ENCODE results near the gene TNS3.
"Not testable (repeated sequence)": the region's sequence is repeated elsewhere in the genome, so short reads cannot be mapped to it uniquely, and the experiment has no call there.

Gene TNS3

DNA sequence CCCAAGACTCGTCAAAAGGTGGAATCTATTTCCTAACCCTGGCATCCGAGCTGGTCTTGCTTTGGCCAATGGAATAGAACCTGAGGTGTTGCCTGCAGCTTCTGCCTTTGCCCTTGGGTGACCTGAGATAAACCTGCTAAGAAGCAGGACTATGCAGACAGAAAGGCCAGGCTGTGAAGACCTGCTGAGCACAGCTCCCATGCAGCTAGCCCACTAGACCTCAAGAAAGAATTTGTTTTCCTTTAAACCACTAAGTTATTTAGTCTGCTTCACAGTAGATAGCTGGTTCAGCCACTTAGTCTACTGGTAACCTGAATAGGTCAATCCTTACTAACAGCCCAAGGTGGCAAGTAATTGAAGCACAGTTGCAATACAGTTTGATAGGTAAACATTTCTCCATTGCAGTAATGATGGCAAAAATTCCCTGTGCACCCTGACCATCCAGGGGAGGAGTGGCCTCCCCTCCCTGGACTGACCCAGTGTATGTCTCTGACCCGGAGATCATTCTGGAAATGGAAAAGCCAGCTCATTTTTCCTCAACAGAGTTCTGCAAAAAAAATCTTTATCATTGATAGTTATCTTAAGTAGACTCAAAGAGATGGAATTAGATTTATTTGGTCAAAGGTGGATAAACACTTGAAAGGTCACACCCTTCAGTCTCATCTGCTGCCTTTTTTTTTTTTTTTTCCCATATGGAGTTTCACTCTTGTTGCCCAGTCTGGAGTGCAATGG is 20.0 kb downstream of the TNS3 start:
- no peak for DNase-seq (ENCODE audit: low read depth)

DNA sequence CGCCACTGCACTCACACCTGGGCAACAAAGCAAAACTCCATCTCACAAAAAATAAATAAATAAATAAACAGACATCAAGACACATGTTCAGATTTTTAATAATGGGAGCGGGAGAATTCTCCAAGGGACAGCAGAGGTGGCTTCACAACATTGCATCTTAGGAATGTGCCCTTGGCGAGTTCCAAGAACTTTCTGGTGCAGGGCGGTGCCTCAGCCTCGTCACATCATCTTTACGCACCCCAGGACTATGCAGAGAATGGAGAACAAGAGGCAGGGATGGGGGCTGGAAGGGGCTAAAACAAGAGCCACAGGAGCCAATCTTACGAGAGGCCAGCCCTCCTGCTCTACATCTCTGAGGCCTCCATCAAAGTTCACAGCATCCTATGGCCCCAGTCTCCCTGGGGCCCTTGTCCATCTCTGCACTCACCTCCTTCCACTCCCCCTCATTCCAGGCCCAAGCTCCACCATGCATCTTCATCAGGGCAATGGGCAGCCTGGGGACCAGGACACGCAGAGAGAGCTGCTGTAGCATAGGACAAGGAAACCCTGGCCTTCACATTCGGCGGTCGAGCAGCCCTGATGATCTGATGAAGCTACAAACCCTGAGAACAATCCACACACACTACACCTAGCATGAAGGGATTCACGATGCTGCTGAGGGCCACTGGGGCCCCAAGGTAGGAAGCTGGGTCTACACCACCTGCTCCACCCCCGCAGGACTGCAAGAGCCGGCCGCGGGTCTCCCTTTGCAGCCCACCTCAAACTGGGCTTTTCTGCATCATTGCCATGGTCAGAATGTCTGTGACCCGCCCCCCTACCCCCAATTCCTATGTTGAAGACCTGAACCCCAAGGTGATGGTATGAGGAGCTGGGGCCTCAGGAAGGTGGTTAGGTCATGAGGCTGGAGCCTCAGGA is 22.3 kb downstream of the TNS3 start:
- no peak for DNase-seq (ENCODE audit: low read depth)

DNA sequence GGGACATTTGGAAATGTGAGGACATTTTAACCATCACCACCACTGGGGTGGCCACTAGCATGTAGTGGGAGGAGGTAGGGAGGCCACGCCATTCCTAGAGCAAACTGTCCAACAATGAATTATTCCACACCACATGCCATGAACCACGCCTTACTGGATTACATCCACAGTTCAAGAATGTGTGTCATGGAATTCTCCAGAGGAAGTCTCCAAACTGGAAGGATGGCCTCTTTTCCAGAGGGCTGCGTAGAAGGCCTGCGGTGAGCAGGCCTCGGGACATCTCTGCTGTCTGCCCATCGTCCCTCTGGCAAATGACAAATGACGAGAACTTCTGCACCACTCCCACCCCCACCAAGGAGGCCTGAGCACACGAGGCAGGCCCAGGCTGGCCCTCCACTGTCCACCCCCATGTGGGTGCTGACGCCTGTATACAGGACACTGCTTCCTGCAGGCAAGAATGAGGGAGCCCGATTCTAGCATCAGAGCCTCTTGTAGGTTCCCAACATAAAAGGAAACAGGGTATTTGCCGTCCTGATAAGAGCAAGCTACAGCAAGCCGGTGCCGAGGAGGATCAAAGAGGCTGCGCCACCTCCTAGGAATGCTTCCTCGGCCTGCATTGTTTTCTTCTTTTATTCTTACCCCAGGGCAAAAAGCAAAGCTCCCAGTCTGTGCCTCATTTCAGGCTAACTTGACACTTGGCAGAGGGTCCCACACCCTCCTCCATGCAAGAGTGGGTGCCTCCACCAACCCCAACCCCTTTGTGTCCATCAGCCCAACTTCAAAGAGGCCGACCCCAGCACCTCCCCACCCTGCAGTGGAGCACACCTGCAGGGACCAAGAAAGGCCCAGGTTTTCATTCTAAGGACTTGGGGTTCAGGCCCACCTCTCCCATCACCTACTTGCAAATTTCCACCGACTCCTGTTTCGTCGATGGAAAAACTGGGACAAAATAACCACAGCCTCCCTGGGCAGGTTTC is 23.9 kb downstream of the TNS3 start:
- peak; percentile 49 for DNase-seq (ENCODE audit: low read depth)

DNA sequence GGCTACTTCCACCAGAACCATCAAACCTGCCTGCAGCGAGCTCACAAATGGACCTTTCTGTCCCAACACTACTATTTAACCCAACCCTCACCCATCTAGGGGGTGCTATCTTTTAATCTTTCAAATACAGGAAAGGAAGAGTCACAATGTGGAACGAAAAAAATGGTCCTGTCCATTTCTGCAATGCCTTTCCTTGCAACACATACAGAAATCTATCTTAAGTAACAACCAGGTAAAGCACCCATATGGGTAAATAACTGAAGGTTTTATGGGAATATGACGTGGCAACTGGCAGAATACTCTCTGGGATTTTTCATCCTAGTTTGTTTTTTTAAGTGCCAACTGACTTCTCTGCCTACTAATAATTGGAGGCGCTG is 24.6 kb downstream of the TNS3 start:
- DNase-seq (ENCODE audit: low read depth), result no peak

DNA sequence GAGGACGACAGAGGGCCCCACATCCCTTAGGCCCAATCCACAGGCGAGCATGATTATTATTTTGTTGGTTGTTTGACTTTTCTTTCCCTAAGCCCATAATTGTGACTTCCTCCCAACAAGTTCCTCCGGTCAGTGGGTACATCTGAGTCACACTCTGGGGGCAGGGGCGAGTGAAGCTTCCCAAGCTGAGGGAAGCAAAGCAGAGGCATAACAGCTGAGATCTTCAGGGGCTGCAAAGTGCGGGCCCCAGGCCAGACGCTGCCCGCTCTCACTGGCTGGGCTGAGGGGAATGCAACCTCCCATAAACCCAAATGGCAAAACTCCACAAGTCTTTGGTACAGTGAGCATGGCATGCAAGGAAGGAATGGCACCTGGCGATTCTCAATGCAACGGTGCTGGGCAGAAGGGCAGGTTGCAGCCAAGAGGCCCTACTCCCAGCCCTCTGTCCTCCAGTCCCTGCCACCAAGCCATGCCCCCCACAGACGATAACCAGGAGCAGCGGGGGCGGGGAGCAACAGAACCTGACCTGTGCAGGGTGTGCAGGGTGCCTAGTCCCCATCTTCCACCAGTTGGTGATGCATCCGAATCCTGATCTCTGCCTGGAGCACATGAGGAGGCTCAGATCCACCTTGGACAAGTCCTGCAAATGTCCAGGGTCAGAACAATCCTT is 25.3 kb downstream of the TNS3 start:
- peak; percentile 33 for DNase-seq (ENCODE audit: low read depth)

DNA sequence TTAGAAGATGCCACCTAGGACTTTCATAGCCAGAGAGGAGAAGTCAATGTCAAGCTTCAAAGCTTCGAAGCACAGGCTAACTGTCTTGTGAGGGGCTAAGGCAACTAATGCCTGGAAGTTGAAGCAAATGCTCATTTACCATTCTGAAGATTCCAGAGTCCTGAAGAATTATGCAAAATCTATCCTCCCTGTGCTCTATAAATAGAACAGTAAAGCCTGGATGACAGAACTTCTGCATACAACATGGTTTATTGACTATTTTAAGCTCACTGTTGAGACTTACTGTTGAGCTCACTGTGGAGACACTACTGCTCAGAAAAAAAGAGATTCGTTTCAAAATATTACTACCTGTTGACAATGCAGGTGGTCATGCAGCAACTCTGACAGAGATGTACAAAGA is 28.6 kb downstream of the TNS3 start:
- DNase-seq (ENCODE audit: low read depth), result no peak

DNA sequence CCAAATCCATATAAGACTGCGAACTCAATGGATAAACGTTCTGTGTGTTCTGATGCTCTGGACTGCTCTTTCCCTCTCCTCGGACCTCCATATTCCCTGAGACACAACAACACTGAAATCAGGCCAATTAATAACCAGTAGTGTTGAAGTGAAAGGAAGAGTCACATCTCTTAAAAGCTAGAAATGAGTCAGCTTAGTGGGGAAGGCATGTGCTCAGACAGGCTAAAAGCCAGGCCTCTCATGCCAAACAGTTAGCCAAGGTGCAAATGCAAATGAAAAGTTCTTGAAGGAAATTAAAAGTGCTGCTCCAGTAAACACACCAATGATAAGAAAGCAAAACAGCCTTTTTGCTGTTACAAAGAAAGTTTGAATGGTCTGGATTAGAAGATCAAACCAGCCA is 29.3 kb downstream of the TNS3 start:
- peak; percentile 67 for DNase-seq (ENCODE audit: low read depth)

DNA sequence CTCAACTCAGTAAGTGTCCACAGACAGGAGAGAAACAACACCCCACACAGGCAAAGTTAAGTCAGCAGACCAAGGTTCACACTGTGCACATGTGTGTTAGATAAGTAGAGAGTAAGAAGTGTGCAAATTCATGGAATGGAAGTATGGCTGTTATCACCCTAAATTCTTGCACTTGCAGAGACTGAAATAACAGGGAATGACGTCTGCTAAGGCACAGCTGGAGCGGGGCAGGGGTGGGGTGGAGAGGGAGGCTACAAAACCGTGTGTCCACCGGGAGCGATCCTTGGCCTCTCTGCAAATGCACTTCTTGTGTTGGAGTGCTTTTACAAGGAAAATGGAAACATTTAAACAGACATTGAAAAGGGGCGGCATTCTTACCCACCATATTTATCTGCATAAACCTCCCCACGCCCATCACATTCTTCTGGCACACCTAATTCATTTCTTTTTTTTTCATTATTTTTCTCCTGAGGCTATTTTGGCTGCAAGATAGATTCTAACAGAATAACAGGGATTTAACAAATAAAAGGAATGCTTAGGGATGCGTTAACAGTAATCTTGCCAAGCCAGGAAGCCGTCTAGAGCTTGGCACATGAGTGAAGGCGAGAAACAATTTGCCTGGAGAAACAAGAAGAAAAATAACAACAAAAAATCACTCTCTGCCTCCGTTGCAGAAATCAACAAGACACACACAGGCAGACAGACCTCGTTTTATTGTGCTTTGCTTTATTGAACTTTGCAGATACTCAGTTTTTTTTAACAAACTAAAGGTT is 30.1 kb downstream of the TNS3 start:
- DNase-seq (ENCODE audit: low read depth), result no peak

DNA sequence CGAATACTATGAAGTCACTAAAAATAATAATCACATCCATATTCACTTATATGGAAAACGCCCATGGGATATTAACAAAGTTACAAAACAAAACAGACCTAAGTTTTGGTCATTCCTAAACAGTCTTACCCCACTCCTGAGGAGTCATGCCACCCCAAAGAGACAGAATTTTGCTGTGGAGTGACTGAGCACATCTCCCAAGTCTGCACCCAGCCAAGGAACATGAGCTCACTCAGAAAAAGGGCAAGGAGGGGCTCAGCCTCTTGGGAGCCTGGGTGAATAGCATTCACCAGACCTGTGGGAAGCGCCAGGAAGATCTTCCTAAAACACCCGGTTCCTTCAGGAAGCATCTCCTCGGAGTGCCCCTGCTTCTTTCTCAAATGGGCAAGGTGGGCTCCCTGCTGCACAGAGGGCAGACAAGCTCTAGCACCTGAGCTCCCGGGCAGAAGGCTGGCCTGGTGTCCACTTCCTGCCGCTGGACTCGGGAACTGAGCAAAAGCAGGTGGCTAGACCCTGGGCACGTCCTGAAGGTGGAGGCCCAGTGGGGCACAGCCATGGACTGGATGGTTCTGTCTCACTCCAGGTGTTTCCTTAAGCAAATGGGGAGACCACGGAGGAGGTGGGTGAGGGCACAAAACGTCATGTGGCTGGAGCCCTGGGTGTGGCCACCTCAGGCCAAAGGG is 31.0 kb downstream of the TNS3 start:
- DNase-seq (ENCODE audit: low read depth), result no peak

DNA sequence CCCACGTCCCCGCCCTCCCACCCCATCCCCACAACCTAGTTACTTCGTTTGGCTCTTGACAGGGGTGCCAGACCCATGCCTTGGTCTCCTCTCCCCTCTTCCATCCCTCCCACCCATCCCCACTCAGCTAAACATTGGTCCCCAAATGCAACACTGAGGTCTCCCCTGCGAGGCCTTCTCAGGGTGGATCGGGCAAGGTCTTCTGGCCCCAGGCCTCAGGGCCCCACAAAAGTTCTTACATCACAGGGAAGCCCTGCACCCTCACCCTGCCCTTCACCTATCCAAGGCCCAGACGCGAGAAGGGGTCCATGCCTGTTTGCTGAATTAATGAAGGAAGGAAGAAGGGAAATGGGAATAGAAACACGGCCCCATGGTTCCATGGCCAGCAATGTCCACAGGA is 32.0 kb downstream of the TNS3 start:
- DNase-seq (ENCODE audit: low read depth), result no peak

DNA sequence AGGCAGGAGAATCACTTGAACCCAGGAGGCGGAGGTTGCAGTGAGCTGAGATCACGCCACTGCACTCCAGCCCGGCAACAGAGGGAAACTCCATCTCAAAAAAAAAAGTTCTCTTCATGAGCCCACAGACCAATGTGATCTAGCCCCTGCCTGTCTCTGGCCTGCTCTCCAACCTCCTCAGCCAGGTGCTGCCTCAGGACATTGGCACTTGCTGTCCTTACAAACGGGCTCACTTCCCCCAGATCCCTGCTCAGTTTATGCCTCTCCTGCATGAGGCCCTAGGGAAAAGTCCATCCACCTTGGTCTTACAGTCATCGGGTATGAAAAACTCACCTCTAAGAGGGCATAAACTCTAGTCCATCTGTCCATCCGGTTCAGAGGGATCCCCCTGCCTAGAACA is 32.5 kb downstream of the TNS3 start:
- DNase-seq (ENCODE audit: low read depth), result no peak

DNA sequence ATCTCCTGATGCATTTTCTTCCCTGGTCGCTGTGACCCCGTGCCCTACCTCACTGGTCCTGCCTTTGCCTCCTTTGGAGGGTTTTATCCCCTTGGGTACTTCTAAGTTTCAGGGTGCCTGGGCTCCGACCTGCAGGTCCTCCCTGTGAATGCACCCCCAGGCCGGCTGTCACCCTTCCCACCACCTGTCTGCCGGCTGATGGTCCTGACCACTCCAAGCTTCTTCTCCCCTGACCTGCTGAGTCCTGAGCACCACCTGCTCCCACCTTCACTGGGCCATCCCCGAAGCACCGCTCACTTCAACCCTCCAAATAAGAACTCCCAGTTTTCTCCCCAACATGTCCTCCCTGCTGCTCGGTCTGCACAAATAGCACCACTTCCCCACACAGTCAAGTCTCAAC is 33.4 kb downstream of the TNS3 start:
- no peak for DNase-seq (ENCODE audit: low read depth)

DNA sequence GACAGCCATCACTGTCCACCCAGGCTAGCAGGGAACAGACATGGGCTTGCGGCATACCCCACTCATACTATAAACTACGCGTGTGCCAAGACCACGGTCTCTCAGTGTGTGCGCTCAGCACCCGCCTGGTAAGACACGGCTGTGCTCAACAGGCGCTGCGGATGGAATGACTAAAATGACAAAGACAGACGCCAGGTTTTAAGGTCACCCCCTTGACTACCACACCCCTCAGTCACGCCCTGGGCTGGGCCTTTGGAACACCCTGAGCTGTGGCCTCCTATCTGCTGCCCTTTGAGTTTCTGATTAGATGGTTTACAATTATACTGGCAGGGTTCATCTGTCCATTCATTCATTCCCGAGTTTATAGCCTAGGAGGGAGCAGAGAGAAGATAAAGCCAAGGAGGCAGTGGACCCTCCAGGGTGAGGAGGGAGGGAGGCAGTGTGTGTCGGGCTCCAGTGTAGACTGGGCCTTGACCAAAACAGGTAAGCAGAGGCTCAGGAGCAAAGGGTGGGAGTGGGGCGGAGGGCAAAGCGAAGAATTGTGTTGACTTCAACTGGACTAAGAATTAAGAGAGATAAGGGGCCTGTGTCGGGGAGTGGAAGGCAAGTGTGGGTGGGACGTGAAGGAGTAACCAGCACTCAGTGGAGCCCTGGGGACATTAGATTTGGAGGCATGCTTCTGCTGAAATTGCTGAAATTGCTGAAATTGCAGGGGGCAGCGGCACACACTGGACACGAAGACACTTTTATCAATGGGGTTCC is 35.0 kb downstream of the TNS3 start:
- no peak for DNase-seq (ENCODE audit: low read depth)

DNA sequence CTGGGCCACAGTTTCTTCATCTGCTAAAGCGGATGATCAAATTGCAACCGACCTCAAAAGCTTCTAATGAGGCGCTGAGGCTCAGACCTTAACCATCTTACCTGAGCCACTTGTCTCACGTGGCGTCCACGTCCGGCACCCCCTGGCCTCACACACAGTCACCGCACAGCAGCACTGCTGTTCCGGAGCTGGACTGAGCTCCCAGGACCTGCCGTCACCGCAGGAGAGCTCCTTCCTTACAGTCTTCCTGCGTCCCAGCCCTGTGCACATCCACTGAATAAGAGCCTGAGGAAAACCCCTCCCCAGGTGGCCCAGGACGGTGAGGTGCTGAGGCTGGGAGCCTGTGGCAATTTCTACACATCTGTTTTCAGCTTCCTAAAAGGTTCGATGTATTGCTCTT is 35.7 kb downstream of the TNS3 start:
- no peak for DNase-seq (ENCODE audit: low read depth)

DNA sequence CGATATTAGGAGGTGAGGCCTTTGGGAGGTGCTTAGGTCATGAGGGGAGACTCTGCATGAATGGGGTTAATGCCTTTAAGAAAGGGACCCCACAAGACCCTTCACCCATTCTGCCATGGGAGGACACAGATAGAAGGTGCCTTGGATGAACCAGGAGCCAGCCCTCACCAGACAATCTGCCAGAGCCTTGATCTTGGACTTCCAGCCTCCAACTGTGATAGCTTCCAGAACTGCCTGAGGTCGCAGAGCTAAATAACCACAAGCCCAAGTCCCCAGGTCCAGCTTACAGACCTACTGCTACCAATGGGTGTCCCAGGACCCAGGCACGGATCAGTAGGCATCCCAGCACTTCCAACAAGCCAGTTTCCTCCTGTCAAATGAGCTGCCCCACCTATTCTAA is 37.5 kb downstream of the TNS3 start:
- DNase-seq (ENCODE audit: low read depth), result no peak

DNA sequence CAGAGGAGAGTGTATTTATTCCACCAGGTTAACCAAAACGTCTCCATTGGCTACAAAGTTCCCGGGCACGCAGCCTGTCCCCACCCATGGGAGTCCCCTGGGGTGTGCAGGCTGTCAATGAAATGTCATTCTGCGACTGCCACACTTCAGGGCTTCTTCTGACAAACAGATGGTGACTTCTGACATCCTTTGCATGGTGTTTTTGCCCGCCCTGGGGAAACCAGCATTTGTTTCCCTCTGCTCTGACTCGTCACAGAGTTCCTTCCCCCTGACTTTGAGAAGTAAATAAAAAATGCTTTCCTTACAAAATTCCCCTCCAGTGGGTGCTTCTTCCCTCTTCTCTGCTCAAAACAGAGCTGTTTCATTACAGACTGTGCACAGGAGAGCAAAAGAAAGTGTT is 38.2 kb downstream of the TNS3 start:
- no peak for DNase-seq (ENCODE audit: low read depth)

DNA sequence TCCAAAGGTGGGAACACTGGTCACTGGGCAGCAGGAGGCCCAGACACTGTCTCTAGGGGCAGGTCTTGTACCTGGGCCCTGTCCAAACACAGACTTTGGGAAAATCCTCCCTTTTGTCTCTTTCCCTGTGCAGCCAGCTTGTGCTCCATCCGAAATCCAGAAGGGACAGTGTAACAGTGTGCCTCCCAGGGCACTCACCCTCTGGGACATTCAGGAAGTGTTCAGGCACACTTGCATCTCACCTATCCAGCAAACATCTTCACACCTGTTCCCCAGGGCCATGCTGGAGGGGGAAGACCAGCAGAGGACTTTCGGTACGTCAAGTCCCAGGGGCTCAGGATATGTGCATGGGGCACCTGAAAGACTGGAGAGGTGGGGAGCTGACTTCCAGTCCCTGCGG is 38.9 kb downstream of the TNS3 start:
- no peak for DNase-seq (ENCODE audit: low read depth)

DNA sequence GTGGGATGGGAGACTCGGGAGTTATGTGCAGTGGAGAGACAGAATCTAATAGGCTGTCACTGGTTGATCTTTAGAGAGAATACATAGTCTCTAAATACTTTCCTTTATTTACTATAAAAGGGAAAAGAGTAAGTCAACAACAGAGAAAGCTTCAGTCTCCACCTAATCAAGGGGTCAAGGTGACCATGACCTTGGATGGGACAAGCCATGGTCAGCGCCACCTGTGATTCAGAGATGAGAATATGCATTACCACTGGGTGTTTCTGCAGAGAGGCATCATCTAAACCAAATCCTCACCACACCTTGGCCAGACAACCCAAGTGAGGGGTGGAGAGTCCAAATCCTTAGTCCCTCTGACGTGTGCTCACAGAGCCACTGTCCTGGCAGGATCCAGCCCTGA is 39.9 kb downstream of the TNS3 start:
- DNase-seq (ENCODE audit: low read depth), result no peak

DNA sequence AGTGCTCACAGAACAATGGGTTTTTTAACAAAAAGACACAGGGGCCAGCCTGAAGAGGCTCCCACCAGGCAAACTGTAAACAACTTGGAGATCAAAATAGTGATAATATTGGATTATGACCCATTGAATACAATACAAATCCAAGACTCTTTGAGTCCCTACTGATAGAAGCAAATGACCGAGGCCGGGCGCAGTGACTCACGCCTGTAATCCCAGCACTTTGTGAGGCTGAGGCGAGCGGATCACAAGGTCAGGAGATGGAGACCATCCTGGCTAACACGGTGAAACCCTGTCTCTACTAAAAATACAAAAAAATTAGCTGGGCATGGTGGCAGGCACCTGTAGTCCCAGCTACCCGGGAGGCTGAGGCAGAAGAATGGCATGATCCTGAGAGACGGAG is 40.4 kb downstream of the TNS3 start:
- not testable (repeated sequence) for DNase-seq (ENCODE audit: low read depth)
